ENCODE results near the gene ATXN1. TPM values are rescaled to one million over a fixed set of nuclear protein-coding genes. Genes with fewer than 3 reads are reported as not detected.

Gene ATXN1
- total RNA-seq, 1 donor from 2014 or later, result 107 TPM

- no peak overlapping the region for H3K4me3 Mint-ChIP-seq
- DNase-seq (ENCODE audit: low spot score), result peak; percentile 12
- peaks cover 19% of the 10 kb centered on the region for H3K36me3 Mint-ChIP-seq (ENCODE audit: low read depth)
- H3K4me1 Mint-ChIP-seq (ENCODE audit: low read depth), result peaks cover 48% of the 10 kb centered on the region
- H3K27me3 Mint-ChIP-seq (ENCODE audit: insufficient read depth), result no peaks in the 10 kb centered on the region
- H3K9me3 Mint-ChIP-seq, result no peaks in the 10 kb centered on the region
- H3K27ac Mint-ChIP-seq, result no peak overlapping the region
- intact Hi-C loops (cut with micrococcal nuclease), result loop anchor here (2.0 kb wide), 1 partner anchor 16 kb away; no protein-coding TSS in a partner anchor
Measured at GRCh38 chr6:16316741-16317251, 444.5 kb downstream of the ATXN1 start.

GRCh38 chr6:16314296-16314695 is 447.0 kb downstream of the ATXN1 start:
- Mint-ChIP-seq H3K27me3 (ENCODE audit: insufficient read depth) (no peaks in the 10 kb centered on the region), H3K4me1 (ENCODE audit: low read depth) (peaks cover 24% of the 10 kb centered on the region), H3K27ac (no peak overlapping the region), H3K4me3 (no peak overlapping the region), H3K9me3 (no peaks in the 10 kb centered on the region), H3K36me3 (ENCODE audit: low read depth) (peaks cover 19% of the 10 kb centered on the region)
- DNase-seq (ENCODE audit: low spot score), result no peak
- intact Hi-C loops (cut with micrococcal nuclease), result no loop called here

GRCh38 chr6:16313732-16314131 is 447.5 kb downstream of the ATXN1 start:
- Mint-ChIP-seq H3K4me3 (no peak overlapping the region), H3K4me1 (ENCODE audit: low read depth) (peaks cover 19% of the 10 kb centered on the region), H3K27me3 (ENCODE audit: insufficient read depth) (no peaks in the 10 kb centered on the region), H3K36me3 (ENCODE audit: low read depth) (peaks cover 21% of the 10 kb centered on the region), H3K9me3 (no peaks in the 10 kb centered on the region), H3K27ac (no peak overlapping the region)
- DNase-seq (ENCODE audit: low spot score), result no peak
- intact Hi-C loops (cut with micrococcal nuclease), result no loop called here

GRCh38 chr6:16311763-16312162 is 449.5 kb downstream of the ATXN1 start:
- H3K27me3 Mint-ChIP-seq (ENCODE audit: insufficient read depth), result no peaks in the 10 kb centered on the region
- DNase-seq (ENCODE audit: low spot score), result no peak
- H3K27ac Mint-ChIP-seq, result no peak overlapping the region
- H3K4me1 Mint-ChIP-seq (ENCODE audit: low read depth), result peaks cover 1% of the 10 kb centered on the region
- H3K36me3 Mint-ChIP-seq (ENCODE audit: low read depth), result peaks cover 23% of the 10 kb centered on the region
- H3K9me3 Mint-ChIP-seq, result no peaks in the 10 kb centered on the region
- intact Hi-C loops (cut with micrococcal nuclease), result no loop called here
- H3K4me3 Mint-ChIP-seq, result no peak overlapping the region

GRCh38 chr6:16306334-16306733 is 454.9 kb downstream of the ATXN1 start:
- no peak for DNase-seq (ENCODE audit: low spot score)
- peaks cover 27% of the 10 kb centered on the region for H3K36me3 Mint-ChIP-seq (ENCODE audit: low read depth)
- H3K4me3 Mint-ChIP-seq, result no peak overlapping the region
- H3K27ac Mint-ChIP-seq, result no peak overlapping the region
- intact Hi-C loops (cut with micrococcal nuclease), result no loop called here
- no peaks in the 10 kb centered on the region for H3K27me3 Mint-ChIP-seq (ENCODE audit: insufficient read depth)
- H3K4me1 Mint-ChIP-seq (ENCODE audit: low read depth), result peaks cover 7% of the 10 kb centered on the region
- no peaks in the 10 kb centered on the region for H3K9me3 Mint-ChIP-seq

GRCh38 chr6:16305788-16306187 is 455.5 kb downstream of the ATXN1 start:
- no peak overlapping the region for H3K27ac Mint-ChIP-seq
- intact Hi-C loops (cut with micrococcal nuclease), result no loop called here
- peaks cover 27% of the 10 kb centered on the region for H3K36me3 Mint-ChIP-seq (ENCODE audit: low read depth)
- H3K9me3 Mint-ChIP-seq, result no peaks in the 10 kb centered on the region
- DNase-seq (ENCODE audit: low spot score), result no peak
- no peak overlapping the region for H3K4me3 Mint-ChIP-seq
- H3K27me3 Mint-ChIP-seq (ENCODE audit: insufficient read depth), result no peaks in the 10 kb centered on the region
- peaks cover 7% of the 10 kb centered on the region for H3K4me1 Mint-ChIP-seq (ENCODE audit: low read depth)

- DNase-seq (ENCODE audit: low spot score), result no peak
- no peaks in the 10 kb centered on the region for H3K27me3 Mint-ChIP-seq (ENCODE audit: insufficient read depth)
- no peak overlapping the region for H3K4me3 Mint-ChIP-seq
- H3K4me1 Mint-ChIP-seq (ENCODE audit: low read depth), result peaks cover 7% of the 10 kb centered on the region
- H3K9me3 Mint-ChIP-seq, result no peaks in the 10 kb centered on the region
- peaks cover 27% of the 10 kb centered on the region for H3K36me3 Mint-ChIP-seq (ENCODE audit: low read depth)
- intact Hi-C loops (cut with micrococcal nuclease), result no loop called here
- H3K27ac Mint-ChIP-seq, result no peak overlapping the region
Measured at GRCh38 chr6:16305246-16305725, 456.0 kb downstream of the ATXN1 start.

- intact Hi-C loops (cut with micrococcal nuclease), result no loop called here
- peaks cover 7% of the 10 kb centered on the region for H3K4me1 Mint-ChIP-seq (ENCODE audit: low read depth)
- no peak overlapping the region for H3K27ac Mint-ChIP-seq
- no peak overlapping the region for H3K4me3 Mint-ChIP-seq
- H3K9me3 Mint-ChIP-seq, result no peaks in the 10 kb centered on the region
- peaks cover 26% of the 10 kb centered on the region for H3K36me3 Mint-ChIP-seq (ENCODE audit: low read depth)
- DNase-seq (ENCODE audit: low spot score), result no peak
- H3K27me3 Mint-ChIP-seq (ENCODE audit: insufficient read depth), result no peaks in the 10 kb centered on the region
Measured at GRCh38 chr6:16302721-16303552, 458.3 kb downstream of the ATXN1 start.

- Mint-ChIP-seq H3K4me1 (ENCODE audit: low read depth) (peaks cover 7% of the 10 kb centered on the region), H3K4me3 (no peak overlapping the region), H3K27ac (no peak overlapping the region), H3K9me3 (no peaks in the 10 kb centered on the region), H3K36me3 (ENCODE audit: low read depth) (peaks cover 22% of the 10 kb centered on the region), H3K27me3 (ENCODE audit: insufficient read depth) (no peaks in the 10 kb centered on the region)
- intact Hi-C loops (cut with micrococcal nuclease), result no loop called here
- no peak for DNase-seq (ENCODE audit: low spot score)
Measured at GRCh38 chr6:16301511-16301910, 459.7 kb downstream of the ATXN1 start.

GRCh38 chr6:16299861-16300260 is 461.4 kb downstream of the ATXN1 start:
- intact Hi-C loops (cut with micrococcal nuclease), result no loop called here
- Mint-ChIP-seq H3K36me3 (ENCODE audit: low read depth) (peaks cover 20% of the 10 kb centered on the region), H3K27ac (no peak overlapping the region), H3K4me1 (ENCODE audit: low read depth) (no peaks in the 10 kb centered on the region), H3K9me3 (no peaks in the 10 kb centered on the region), H3K27me3 (ENCODE audit: insufficient read depth) (no peaks in the 10 kb centered on the region), H3K4me3 (no peak overlapping the region)
- DNase-seq (ENCODE audit: low spot score), result no peak

GRCh38 chr6:16296061-16296670 is 465.1 kb downstream of the ATXN1 start:
- Mint-ChIP-seq H3K27me3 (ENCODE audit: insufficient read depth) (no peaks in the 10 kb centered on the region), H3K36me3 (ENCODE audit: low read depth) (peaks cover 9% of the 10 kb centered on the region), H3K27ac (no peak overlapping the region), H3K9me3 (no peaks in the 10 kb centered on the region), H3K4me1 (ENCODE audit: low read depth) (no peaks in the 10 kb centered on the region), H3K4me3 (no peak overlapping the region)
- DNase-seq (ENCODE audit: low spot score), result no peak
- intact Hi-C loops (cut with micrococcal nuclease), result no loop called here

GRCh38 chr6:16295471-16295870 is 465.8 kb downstream of the ATXN1 start:
- Mint-ChIP-seq H3K4me1 (ENCODE audit: low read depth) (no peaks in the 10 kb centered on the region), H3K27ac (no peak overlapping the region), H3K4me3 (no peak overlapping the region), H3K36me3 (ENCODE audit: low read depth) (peaks cover 9% of the 10 kb centered on the region), H3K27me3 (ENCODE audit: insufficient read depth) (no peaks in the 10 kb centered on the region), H3K9me3 (no peaks in the 10 kb centered on the region)
- intact Hi-C loops (cut with micrococcal nuclease), result no loop called here
- no peak for DNase-seq (ENCODE audit: low spot score)

- H3K27ac Mint-ChIP-seq, result no peak overlapping the region
- H3K9me3 Mint-ChIP-seq, result no peaks in the 10 kb centered on the region
- H3K36me3 Mint-ChIP-seq (ENCODE audit: low read depth), result peaks cover 8% of the 10 kb centered on the region
- no peaks in the 10 kb centered on the region for H3K27me3 Mint-ChIP-seq (ENCODE audit: insufficient read depth)
- H3K4me3 Mint-ChIP-seq, result no peak overlapping the region
- intact Hi-C loops (cut with micrococcal nuclease), result no loop called here
- no peaks in the 10 kb centered on the region for H3K4me1 Mint-ChIP-seq (ENCODE audit: low read depth)
- no peak for DNase-seq (ENCODE audit: low spot score)
Measured at GRCh38 chr6:16295060-16295459, 466.2 kb downstream of the ATXN1 start.

All from activated T-helper 1 cell treated with anti-CD3 and anti-CD28 coated beads, Interleukin-12 subunit alpha, Interleukin-12 subunit beta, Interleukin-2, Interleukin-4 antibody, amounts not matched to agents 30 ng/mL and 10 ng/mL and 1 ng/mL, durations not matched to agents 14 hours and 24 hours and 36 hours (primary cell).